Thyroid gland (tissue), 4 donors: ENCODE data around the gene GALNT18. TPM values are rescaled to one million over a fixed set of nuclear protein-coding genes. Genes with fewer than 3 reads are reported as not detected.

Source experiments
- DNase-seq, 2 donors: peaks; one replicate each; pipeline ENCODE4 v3.0.0-alpha.2; 2019
- H3K27ac ChIP-seq, 3 donors: fragments of 200-600 bp; sonication (generic); 1 replicate in 2 of 3; 2 replicates in 1 of 3; pipeline ENCODE4 v1.5.1; 2016 to 2019; ENCODE audit warnings: mild to moderate bottlenecking in 1 of 3, moderate library complexity in 1 of 3
- H3K27me3 ChIP-seq: fragments of 200-600 bp; sonication (generic); one replicate; pipeline ENCODE4 v1.5.1; 2019
- H3K36me3 ChIP-seq, 2 donors: fragments of 200-600 bp; sonication (generic); one replicate each; pipeline ENCODE4 v1.5.1; 2016 to 2019
- H3K4me1 ChIP-seq, 2 donors: fragments of 200-600 bp; sonication (generic); one replicate each; pipeline ENCODE4 v1.5.1; 2017 to 2019
- H3K4me3 ChIP-seq, 3 donors: fragments of 200-600 bp; sonication (generic); replicated peaks in 1 of 3; 1 replicate in 2 of 3; 2 replicates in 1 of 3; pipeline ENCODE4 v1.5.1; 2016; ENCODE audit warnings: mild to moderate bottlenecking in 1 of 3
- H3K9me3 ChIP-seq: fragments of 200-600 bp; sonication (generic); one replicate; pipeline ENCODE4 v1.5.1; 2017
- POLR2A ChIP-seq, 2 donors: fragments of 450-650 bp; IDR thresholded peaks; one replicate each; pipeline ENCODE4 v1.6.1; 2017; ENCODE audit warnings: antibody characterized with exemption in 2 of 2, mild to moderate bottlenecking in 2 of 2, moderate library complexity in 1 of 2
- WGBS, 2 donors: methylation state at CpG; one replicate each; pipeline ENCODE4 v1.1.5; 2017; 5-methylcytosine and 5-hydroxymethylcytosine counted together
- intact Hi-C: fragments of 100-400 bp; cut with DNase I; formaldehyde crosslinking; loops from one replicate; pipeline ENCODE4 v1.15.1; 2023
- total RNA-seq, 4 donors: library from RNA; depleted of rRNA; stranded (reverse); fragments of >200 nt; gene quantifications; one replicate each; pipeline ENCODE4 v1.2.3, GENCODE V29; 2016
- TF ChIP-seq, protein P1 (sequence below), 6 experiments: fragments of 200-600 bp in 3 of 6; fragments of 450-650 bp in 3 of 6; sonication (generic) in 3 of 6; IDR thresholded peaks; one replicate each; pipeline ENCODE4 v1.5.1; 2016 to 2019; ENCODE audit warnings: antibody characterized with exemption in 6 of 6, mild to moderate bottlenecking in 2 of 6, inconsistent platforms in 1 of 6, moderate library complexity in 1 of 6

The GALNT18 gene
- total RNA-seq, 4 donors from 2014 or later: 60.7 to 93.8 (median 87.5) TPM

GRCh38 chr11:11537871-11538270, 83.9 kb downstream of the GALNT18 start:
- DNase-seq: no peak
- no peaks in the 10 kb centered on the region for H3K27me3 ChIP-seq
- no peak overlapping the region for H3K4me3 ChIP-seq
- H3K36me3 ChIP-seq: no peaks in the 10 kb centered on the region
- peak overlapping the region; percentile 78 to 86 (median 84) for H3K27ac ChIP-seq
- H3K9me3 ChIP-seq: no peaks in the 10 kb centered on the region
- TF ChIP-seq, protein P1, sequence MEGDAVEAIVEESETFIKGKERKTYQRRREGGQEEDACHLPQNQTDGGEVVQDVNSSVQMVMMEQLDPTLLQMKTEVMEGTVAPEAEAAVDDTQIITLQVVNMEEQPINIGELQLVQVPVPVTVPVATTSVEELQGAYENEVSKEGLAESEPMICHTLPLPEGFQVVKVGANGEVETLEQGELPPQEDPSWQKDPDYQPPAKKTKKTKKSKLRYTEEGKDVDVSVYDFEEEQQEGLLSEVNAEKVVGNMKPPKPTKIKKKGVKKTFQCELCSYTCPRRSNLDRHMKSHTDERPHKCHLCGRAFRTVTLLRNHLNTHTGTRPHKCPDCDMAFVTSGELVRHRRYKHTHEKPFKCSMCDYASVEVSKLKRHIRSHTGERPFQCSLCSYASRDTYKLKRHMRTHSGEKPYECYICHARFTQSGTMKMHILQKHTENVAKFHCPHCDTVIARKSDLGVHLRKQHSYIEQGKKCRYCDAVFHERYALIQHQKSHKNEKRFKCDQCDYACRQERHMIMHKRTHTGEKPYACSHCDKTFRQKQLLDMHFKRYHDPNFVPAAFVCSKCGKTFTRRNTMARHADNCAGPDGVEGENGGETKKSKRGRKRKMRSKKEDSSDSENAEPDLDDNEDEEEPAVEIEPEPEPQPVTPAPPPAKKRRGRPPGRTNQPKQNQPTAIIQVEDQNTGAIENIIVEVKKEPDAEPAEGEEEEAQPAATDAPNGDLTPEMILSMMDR (IDR thresholded peaks at IDR 0.05): no peak
- no peak for TF ChIP-seq POLR2A (IDR thresholded peaks at IDR 0.05)
- intact Hi-C loops: no loop called here
- WGBS, 2 donors: 50 to 64% methylated on average over 5 of the region's 5 CpGs
- H3K4me1 ChIP-seq: peaks cover 64 to 88% of the 10 kb centered on the region in 2 donors

- TF ChIP-seq, protein P1 (IDR thresholded peaks at IDR 0.05): no peak
- TF ChIP-seq POLR2A (IDR thresholded peaks at IDR 0.05): no peak
- Histone ChIP-seq H3K27me3 (no peaks in the 10 kb centered on the region), H3K4me1 (peaks cover 60 to 88% of the 10 kb centered on the region in 2 donors), H3K4me3 (no peak overlapping the region), H3K9me3 (no peaks in the 10 kb centered on the region), H3K27ac (peak overlapping the region; percentile 78 to 86 (median 84)), H3K36me3 (no peaks in the 10 kb centered on the region)
- no peak for DNase-seq
- 53 to 79% methylated on average over 2 of the region's 2 CpGs for WGBS, 2 donors
- intact Hi-C loops: no loop called here
Measured at GRCh38 chr11:11537372-11537771, 84.4 kb downstream of the GALNT18 start.

- no peaks in the 10 kb centered on the region for H3K9me3 ChIP-seq
- WGBS, 2 donors: 35 to 46% methylated on average over 3 of the region's 3 CpGs
- peak overlapping the region; percentile 78 to 86 (median 84) for H3K27ac ChIP-seq
- TF ChIP-seq, protein P1 (IDR thresholded peaks at IDR 0.05): no peak
- no peak for TF ChIP-seq POLR2A (IDR thresholded peaks at IDR 0.05)
- H3K36me3 ChIP-seq: no peaks in the 10 kb centered on the region
- H3K27me3 ChIP-seq: no peaks in the 10 kb centered on the region
- intact Hi-C loops: no loop called here
- no peak overlapping the region for H3K4me3 ChIP-seq
- DNase-seq: peak; percentile 51 to 53
- H3K4me1 ChIP-seq: peaks cover 56 to 86% of the 10 kb centered on the region in 2 donors
Measured at GRCh38 chr11:11536650-11537049, 85.2 kb downstream of the GALNT18 start.

DNA sequence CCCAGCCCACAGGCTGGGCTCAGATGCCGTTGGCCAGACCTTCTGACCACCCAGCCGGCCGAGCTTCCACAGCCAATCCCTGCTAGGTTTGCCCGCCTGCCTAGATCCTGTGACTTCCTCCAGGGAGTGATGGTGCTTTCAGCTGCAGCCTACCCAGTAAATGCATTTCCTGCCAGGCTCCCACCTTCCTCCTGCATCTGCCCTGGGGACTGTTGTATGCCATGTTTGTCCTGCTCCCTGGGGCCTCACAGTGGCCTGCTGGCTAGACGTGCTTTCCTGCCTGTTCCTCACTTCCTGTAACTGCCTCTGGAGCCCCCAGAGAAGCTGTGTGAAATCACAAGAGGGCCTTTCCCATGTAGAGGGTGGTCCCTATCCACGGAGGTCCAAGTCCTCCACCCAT, 86.2 kb downstream of the GALNT18 start:
- Histone ChIP-seq H3K9me3 (no peaks in the 10 kb centered on the region), H3K27ac (peak overlapping the region; percentile 5 to 86 (median 78)), H3K4me3 (no peak overlapping the region), H3K4me1 (peaks cover 63 to 86% of the 10 kb centered on the region in 2 donors), H3K27me3 (no peaks in the 10 kb centered on the region), H3K36me3 (no peaks in the 10 kb centered on the region)
- DNase-seq: no peak
- no peak for TF ChIP-seq POLR2A (IDR thresholded peaks at IDR 0.05)
- TF ChIP-seq, protein P1 (IDR thresholded peaks at IDR 0.05): no peak
- 72 to 87% methylated on average over 6 of the region's 6 CpGs for WGBS, 2 donors
- intact Hi-C loops: no loop called here

GRCh38 chr11:11534981-11535380, 86.8 kb downstream of the GALNT18 start:
- H3K4me1 ChIP-seq: peaks cover 61 to 86% of the 10 kb centered on the region in 2 donors
- H3K36me3 ChIP-seq: no peaks in the 10 kb centered on the region
- TF ChIP-seq, protein P1 (IDR thresholded peaks at IDR 0.05): no peak
- no peak for TF ChIP-seq POLR2A (IDR thresholded peaks at IDR 0.05)
- 42 to 45% methylated on average over 4 of the region's 4 CpGs for WGBS, 2 donors
- DNase-seq: peak; percentile 62
- H3K27me3 ChIP-seq: no peaks in the 10 kb centered on the region
- peak overlapping the region in 2 of 3 donors; percentile 78 to 86 for H3K27ac ChIP-seq
- H3K4me3 ChIP-seq: no peak overlapping the region
- H3K9me3 ChIP-seq: no peaks in the 10 kb centered on the region
- intact Hi-C loops: no loop called here
